GM23248 (cell line): ENCODE measurements around the gene SETD7. TPM values are rescaled to one million over a fixed set of nuclear protein-coding genes. Genes with fewer than 3 reads are reported as not detected.

Experiments
- DNase-seq: peaks from one replicate; pipeline ENCODE4 v3.0.0-alpha.2; 2015
- H2AFZ ChIP-seq: fragments of 200-600 bp; sonication (generic); 2 replicates; pipeline ENCODE4 v1.6.1; 2016; ENCODE audit warnings: antibody characterized with exemption
- H3F3A ChIP-seq: fragments of 200-600 bp; sonication (generic); 2 replicates; pipeline ENCODE4 v1.6.1; 2016; ENCODE audit warnings: mild to moderate bottlenecking, antibody characterized with exemption, mixed run types; ENCODE audit not compliant: insufficient read depth
- H3K27ac ChIP-seq: fragments of 200-600 bp; sonication (generic); 2 replicates; pipeline ENCODE4 v1.5.1; 2016; ENCODE audit warnings: mild to moderate bottlenecking
- H3K27me3 ChIP-seq: fragments of 200-600 bp; sonication (generic); replicated peaks from 2 replicates; pipeline ENCODE4 v1.6.1; 2016; ENCODE audit warnings: mild to moderate bottlenecking; ENCODE audit not compliant: insufficient read depth
- H3K36me3 ChIP-seq: fragments of 200-600 bp; sonication (generic); 2 replicates; pipeline ENCODE4 v1.6.1; 2016; ENCODE audit warnings: low read depth, mild to moderate bottlenecking
- H3K4me1 ChIP-seq: fragments of 200-600 bp; sonication (generic); 2 replicates; pipeline ENCODE4 v1.6.1; 2016; ENCODE audit warnings: mild to moderate bottlenecking; ENCODE audit not compliant: insufficient read depth
- H3K4me2 ChIP-seq: fragments of 200-600 bp; sonication (generic); one replicate; pipeline ENCODE4 v1.6.1; 2016; ENCODE audit warnings: mild to moderate bottlenecking; ENCODE audit not compliant: unreplicated experiment
- H3K4me3 ChIP-seq: fragments of 200-600 bp; sonication (generic); 2 replicates; pipeline ENCODE4 v1.5.1; 2016; ENCODE audit warnings: mild to moderate bottlenecking
- H3K79me2 ChIP-seq: fragments of 200-600 bp; sonication (generic); 2 replicates; pipeline ENCODE4 v1.6.1; 2016; ENCODE audit warnings: mild to moderate bottlenecking; ENCODE audit not compliant: insufficient read depth
- H3K9ac ChIP-seq: fragments of 200-600 bp; sonication (generic); 2 replicates; pipeline ENCODE4 v1.6.1; 2016; ENCODE audit warnings: mild to moderate bottlenecking
- H3K9me2 ChIP-seq: fragments of 200-600 bp; sonication (generic); 2 replicates; pipeline ENCODE4 v1.6.1; 2016; ENCODE audit warnings: mixed run types, mild to moderate bottlenecking, moderate library complexity; ENCODE audit not compliant: insufficient read depth
- H3K9me3 ChIP-seq: fragments of 200-600 bp; sonication (generic); one replicate; pipeline ENCODE4 v1.6.1; 2017; ENCODE audit warnings: low read depth
- H4K20me1 ChIP-seq: fragments of 200-600 bp; sonication (generic); 2 replicates; pipeline ENCODE4 v1.6.0; 2016; ENCODE audit not compliant: insufficient read depth
- EZH2 ChIP-seq: fragments of 200-600 bp; sonication (generic); IDR thresholded peaks from 2 replicates; pipeline ENCODE4 v1.6.1; 2018; ENCODE audit warnings: antibody characterized with exemption, mild to moderate bottlenecking; ENCODE audit not compliant: insufficient read depth, poor library complexity, severe bottlenecking
- EZH2phosphoT487 ChIP-seq: fragments of 200-600 bp; sonication (generic); IDR thresholded peaks from 2 replicates; pipeline ENCODE4 v1.6.1; 2018; ENCODE audit warnings: antibody characterized with exemption, moderate library complexity, mild to moderate bottlenecking, low read depth; ENCODE audit not compliant: insufficient read depth
- WGBS, 2 experiments: methylation state at CpG; one replicate each; pipeline ENCODE4 v1.1.6; 2015 to 2017; ENCODE audit warnings: low lambda C conversion rate in 2 of 2, low coverage in 1 of 2; ENCODE audit errors: missing lambda C conversion rate in 2 of 2; 5-methylcytosine and 5-hydroxymethylcytosine counted together
- in situ Hi-C: fragments of 300-500 bp; cut with MboI; formaldehyde crosslinking; loops from 2 replicates; pipeline ENCODE4 v1.15.0; 2020
- polyA plus RNA-seq: library from polyadenylated mRNA; unstranded; fragments of >200 nt; fragmentation: Nextera tagmentation; extraction: Ambion mirVana; gene quantifications from 2 replicates; pipeline ENCODE4 v1.2.1, GENCODE V29; 2016
- total RNA-seq: library from RNA; depleted of rRNA; stranded (reverse); fragments of >200 nt; shearing (Covaris generic); gene quantifications from 2 replicates; pipeline ENCODE4 v1.2.3, GENCODE V29; 2014

Gene SETD7
- total and polyA plus RNA-seq, 2 experiments from 2014 or later: 34.0 to 82.5 TPM

DNA sequence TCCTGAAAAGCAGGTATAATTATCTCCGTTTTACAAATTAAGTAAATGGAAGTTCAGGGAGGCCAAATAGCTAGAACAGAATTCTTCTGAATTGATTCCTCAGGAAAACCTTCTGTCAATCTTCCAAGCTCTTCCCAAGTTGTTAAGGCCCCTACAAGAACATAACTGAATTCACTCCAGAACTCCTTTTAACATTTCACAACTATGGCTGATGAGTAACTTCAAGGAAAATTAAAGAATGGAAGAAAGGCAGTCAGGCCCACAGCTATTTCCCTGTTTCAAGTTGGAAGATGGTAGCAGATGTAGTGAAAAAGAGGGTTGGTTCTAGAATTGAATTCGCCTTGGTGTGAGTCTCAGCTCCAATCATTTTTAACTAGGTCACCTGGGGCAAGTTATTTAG, 15.9 kb downstream of the SETD7 start:
- H3K79me2 ChIP-seq: peaks cover 98% of the 10 kb centered on the region
- in situ Hi-C loops: no loop called here

DNA sequence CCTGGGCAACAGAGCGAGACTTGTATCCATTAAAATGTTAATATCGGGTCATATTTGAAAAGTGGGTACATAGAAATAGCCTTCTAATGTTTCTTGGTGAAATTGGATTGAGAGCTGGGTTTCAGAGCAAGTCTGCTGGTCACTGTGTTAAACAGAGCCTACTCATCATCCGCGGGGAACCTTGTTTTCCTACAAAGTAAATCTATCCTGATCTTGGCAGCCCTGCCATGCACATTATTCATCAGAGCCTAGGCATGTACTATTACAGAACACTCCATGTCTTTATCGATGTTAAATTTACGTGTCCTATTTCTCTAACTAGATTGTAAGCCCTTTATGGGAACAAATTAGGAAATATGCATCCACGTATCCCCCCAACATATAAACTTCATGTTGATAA, 18.7 kb downstream of the SETD7 start:
- Histone ChIP-seq H3K27ac (no peak overlapping the region), H3K9me2 (no peaks in the 10 kb centered on the region), H3F3A (peaks cover 13% of the 10 kb centered on the region; the same call in 1 of the 2 replicates), H3K4me1 (peaks cover 17% of the 10 kb centered on the region), H2AFZ (no peak overlapping the region), H3K9me3 (no peaks in the 10 kb centered on the region), H3K9ac (no peak overlapping the region), H4K20me1 (peaks cover 4% of the 10 kb centered on the region; the same call in 1 of the 2 replicates), H3K27me3 (no peaks in the 10 kb centered on the region), H3K79me2 (peaks cover 92% of the 10 kb centered on the region), H3K4me3 (no peak overlapping the region), H3K36me3 (peaks cover 7% of the 10 kb centered on the region; the same call in 1 of the 2 replicates), H3K4me2 (no peak overlapping the region)
- DNase-seq: no peak
- 95 to 98% methylated on average over 7 of the region's 7 CpGs for WGBS, 2 experiments
- in situ Hi-C loops: no loop called here
- TF ChIP-seq EZH2 (no peak), EZH2phosphoT487 (no peak)

More for the DNA sequence above, 15.9 kb downstream of the SETD7 start:
- Histone ChIP-seq H3K27ac (peak overlapping the region; percentile 42), H3F3A (peaks cover 13% of the 10 kb centered on the region; the same call in 1 of the 2 replicates), H3K4me1 (peaks cover 17% of the 10 kb centered on the region), H3K27me3 (no peaks in the 10 kb centered on the region), H3K9me2 (no peaks in the 10 kb centered on the region), H2AFZ (no peak overlapping the region), H3K4me2 (peak overlapping the region; percentile 30), H3K9me3 (no peaks in the 10 kb centered on the region), H3K36me3 (peaks cover 11% of the 10 kb centered on the region; the same call in 1 of the 2 replicates), H4K20me1 (peaks cover 4% of the 10 kb centered on the region; the same call in 1 of the 2 replicates), H3K9ac (no peak overlapping the region), H3K4me3 (no peak overlapping the region)
- TF ChIP-seq EZH2 (no peak), EZH2phosphoT487 (no peak)
- 75 to 81% methylated on average over 2 of the region's 2 CpGs for WGBS, 2 experiments
- DNase-seq: peak; percentile 63

DNA sequence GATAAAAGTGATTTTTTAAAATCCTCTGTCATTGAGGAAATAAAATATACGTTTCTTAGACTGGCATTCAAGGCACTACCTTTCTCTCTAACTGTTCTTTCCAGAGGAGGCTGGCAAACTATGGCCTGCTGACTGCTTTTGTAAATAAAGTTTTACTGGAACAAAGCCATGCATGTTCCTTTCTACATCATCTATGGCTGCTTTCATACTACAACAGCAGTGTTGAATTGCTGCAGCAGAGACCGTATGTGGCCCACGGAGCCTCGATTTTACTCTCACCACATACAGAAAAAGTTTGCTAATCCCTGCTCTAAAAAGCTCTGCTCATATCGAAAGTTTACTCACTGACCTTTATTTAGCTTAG, 20.2 kb downstream of the SETD7 start:
- Histone ChIP-seq H3K4me2 (no peak overlapping the region), H3K27ac (no peak overlapping the region), H3K4me1 (peaks cover 13% of the 10 kb centered on the region), H3K27me3 (no peaks in the 10 kb centered on the region), H3F3A (0 out of 2 replicates have a peak, but pooled peaks cover 2% of the 10 kb centered on the region), H3K36me3 (no peaks in the 10 kb centered on the region), H3K9me3 (no peaks in the 10 kb centered on the region), H4K20me1 (peaks cover 4% of the 10 kb centered on the region; the same call in 1 of the 2 replicates), H3K79me2 (peaks cover 89% of the 10 kb centered on the region), H2AFZ (no peak overlapping the region), H3K9me2 (no peaks in the 10 kb centered on the region), H3K9ac (no peak overlapping the region), H3K4me3 (no peak overlapping the region)
- no peak for DNase-seq
- 59 to 69% methylated on average over 5 of the region's 5 CpGs for WGBS, 2 experiments
- in situ Hi-C loops: no loop called here
- TF ChIP-seq EZH2phosphoT487: no peak
- TF ChIP-seq EZH2: no peak

DNA sequence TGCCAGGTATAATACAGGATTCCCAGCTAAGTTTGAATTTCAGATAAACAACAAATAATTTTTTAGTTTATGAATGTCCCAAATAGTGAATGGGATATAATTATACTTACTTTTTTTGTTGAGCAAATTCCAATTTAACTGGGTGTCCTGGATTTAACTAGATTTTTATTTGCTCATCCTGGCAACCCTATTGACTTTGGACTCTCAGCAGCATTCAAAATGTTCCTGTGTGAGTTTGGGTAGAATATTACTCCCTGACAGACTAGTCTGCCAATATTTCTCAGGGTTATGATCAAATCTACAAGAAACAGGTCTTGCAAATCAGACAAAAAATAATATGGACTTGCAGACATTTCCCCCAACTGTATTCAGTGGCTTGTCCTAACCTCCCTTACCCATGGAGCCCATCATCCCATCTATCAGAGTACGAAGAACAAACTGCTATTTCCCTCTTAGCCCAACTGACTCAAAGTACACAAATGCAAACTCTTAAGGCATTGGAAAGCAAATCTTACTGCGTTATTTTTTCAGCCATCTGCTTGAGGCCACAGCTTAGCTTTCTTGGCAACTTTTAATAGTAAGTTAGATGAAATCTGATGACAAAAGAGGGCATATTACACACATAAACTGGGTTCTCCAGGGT, 20.7 kb downstream of the SETD7 start:
- DNase-seq: no peak
- Histone ChIP-seq H3K4me1 (peaks cover 8% of the 10 kb centered on the region), H3K4me3 (no peak overlapping the region), H3K36me3 (no peaks in the 10 kb centered on the region), H3K27ac (no peak overlapping the region), H3K9ac (no peak overlapping the region), H3F3A (no peaks in the 10 kb centered on the region), H3K9me3 (no peaks in the 10 kb centered on the region), H3K9me2 (no peaks in the 10 kb centered on the region), H3K27me3 (no peaks in the 10 kb centered on the region), H4K20me1 (peaks cover 4% of the 10 kb centered on the region; the same call in 1 of the 2 replicates), H2AFZ (no peak overlapping the region), H3K4me2 (no peak overlapping the region), H3K79me2 (peaks cover 84% of the 10 kb centered on the region)
- WGBS, 2 experiments: 42 to 51% methylated on average over 2 of the region's 2 CpGs
- no peak for TF ChIP-seq EZH2
- TF ChIP-seq EZH2phosphoT487: no peak
- in situ Hi-C loops: no loop called here
